HG02798 (cell line): ENCODE results near the gene ATP6V0D1.

Experiments used
- ATAC-seq: cut with Tn5 transposase; IDR thresholded peaks from one replicate; pipeline ENCODE4 v1.9.1; 2021; ENCODE audit warnings: mild to moderate bottlenecking; ENCODE audit not compliant: unreplicated experiment, poor library complexity

The ATP6V0D1 gene

DNA sequence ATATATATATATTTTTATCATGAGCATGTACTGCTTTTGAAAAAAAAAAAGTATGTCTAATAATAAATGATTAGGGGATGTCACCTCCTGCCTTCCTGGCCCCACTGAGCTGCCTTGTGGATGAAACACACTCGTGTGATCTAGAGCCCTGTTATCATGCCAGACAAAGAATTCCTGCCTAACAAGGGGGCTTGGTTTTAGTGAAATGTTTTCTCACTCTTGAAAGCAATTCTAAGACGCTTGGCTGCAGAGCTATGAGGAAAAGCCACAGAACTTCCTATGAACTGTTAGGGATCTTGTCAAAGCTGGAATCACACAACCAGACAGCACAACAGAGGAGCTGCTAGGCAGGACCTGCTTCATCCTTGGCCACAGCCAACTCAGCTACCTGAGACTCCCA lies 68.7 kb downstream of the ATP6V0D1 start:
- ATAC-seq = no peak

DNA sequence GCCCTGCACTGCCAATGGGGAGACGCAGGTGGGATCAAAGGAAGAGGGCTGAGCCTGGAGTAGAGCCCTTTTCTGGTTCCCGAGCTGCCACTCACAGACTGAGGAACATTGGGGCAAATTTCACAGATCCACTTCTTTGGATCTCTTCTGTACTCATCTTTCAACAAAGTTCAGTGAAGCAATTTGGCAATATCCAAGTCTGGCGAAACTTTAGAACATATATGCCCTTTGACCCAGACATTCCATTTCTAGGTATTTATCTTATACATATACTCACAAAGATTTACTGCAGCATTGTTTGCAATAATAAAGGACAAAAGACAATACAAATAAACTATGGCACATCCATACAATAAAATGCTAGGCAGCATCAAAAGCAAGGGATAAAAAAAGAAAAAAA lies 69.6 kb downstream of the ATP6V0D1 start:
- ATAC-seq = no peak

- no peak for ATAC-seq
Measured at GRCh38 chr16:67409631-67410030, 71.3 kb downstream of the ATP6V0D1 start.

DNA sequence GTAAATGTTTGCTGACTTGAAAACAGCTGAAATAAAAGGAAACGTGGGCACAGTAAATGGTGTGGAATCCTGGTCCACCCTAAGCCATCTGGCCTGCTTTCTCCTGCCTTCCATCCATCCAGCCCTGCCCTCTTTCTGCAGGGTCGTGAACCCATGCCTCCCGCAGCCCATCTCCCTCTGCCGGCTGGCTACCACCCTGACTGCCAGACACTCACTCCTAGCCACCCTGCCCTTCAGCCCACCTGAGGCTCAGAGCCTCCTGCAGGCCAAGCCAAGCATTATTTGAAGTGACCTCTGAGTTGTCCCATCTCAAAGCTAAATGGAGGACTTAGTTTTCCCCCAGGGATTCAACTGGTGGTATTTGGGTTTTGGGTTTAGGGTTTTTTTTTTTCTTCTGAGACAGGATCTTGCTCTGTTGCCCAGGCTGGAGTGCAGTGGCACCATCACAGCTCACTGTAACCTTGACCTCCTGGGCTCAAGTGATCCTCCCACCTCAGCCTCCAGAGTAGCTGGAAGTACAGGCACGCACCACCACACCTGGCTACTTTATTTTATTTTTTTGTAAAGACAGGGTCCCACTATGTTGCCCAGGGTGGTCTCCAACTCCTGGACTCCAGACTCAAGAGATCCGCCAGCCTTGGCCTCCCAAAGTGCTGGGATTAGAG lies 73.0 kb downstream of the ATP6V0D1 start:
- no peak for ATAC-seq

DNA sequence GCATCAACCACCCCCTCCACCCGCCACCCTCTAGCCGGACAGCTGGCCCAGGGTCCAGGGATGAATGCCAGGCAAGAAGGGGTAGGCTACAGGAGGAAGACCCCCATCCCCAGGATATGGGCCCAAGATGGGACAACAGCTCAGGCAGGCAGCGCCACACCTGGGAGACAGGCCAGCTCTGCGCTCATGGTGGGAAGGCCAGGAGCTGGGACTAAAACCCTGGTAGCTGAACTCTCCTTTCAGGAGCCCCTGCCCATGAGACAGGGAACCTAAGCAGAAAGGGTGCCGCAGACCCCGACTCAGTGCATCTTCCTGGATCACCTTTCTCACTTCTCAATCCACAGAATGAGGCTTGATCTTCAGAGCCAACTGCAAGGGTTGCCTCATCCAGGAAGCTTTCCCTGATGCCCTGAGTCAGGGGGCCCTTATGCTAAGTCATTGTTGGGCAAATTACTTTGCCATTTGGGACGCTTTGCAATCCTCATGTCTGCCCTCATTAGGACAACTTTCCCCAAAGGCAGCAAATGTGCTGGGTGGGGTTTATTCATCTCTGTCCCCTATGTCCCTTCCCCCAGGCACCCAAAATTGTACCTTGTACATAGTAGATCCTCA lies 73.7 kb downstream of the ATP6V0D1 start:
- no peak for ATAC-seq

DNA sequence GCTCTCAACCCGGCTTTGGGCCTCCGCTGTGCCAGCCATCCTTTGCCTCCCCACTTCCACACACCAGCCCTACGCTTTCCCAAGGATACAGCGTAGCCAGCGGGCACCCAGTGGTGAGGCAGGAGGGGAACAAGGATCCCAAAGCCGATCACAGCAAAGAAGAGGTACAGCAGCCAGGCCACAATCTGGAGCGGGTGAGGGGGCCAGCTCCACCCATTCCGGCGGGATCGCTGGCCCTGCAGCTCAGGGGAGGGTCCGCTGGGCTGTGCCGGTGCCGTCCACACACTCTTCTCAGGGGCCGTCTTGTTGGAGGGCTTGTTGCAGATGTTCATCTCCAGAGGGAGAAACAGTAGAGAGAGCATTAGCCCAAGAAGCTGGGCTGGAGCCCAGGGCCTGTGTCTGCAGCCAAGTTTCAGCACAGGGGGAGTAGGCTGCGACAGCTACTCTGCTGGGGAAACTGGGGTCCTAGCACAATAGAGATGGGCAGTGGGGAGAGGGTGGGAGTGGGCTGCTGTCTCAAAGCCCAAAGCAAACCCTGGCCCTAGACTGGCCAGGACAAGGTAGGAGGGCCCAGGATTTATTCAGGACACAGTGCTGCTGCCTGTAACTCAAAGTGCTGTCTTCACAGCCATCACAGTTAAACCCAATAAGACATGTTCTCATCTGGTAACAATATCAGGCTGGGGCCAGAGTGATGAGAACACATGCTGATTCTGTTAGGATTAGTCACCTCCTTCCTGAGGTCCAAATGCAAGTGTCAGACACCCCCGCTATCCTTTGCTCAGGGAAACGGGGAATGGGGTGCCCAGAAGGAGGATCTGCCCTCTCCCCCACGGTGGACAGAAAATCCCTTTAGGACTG lies 74.6 kb downstream of the ATP6V0D1 start:
- no peak for ATAC-seq

GRCh38 chr16:67405336-67405735 lies 75.6 kb downstream of the ATP6V0D1 start:
- no peak for ATAC-seq

- no peak for ATAC-seq
Measured at GRCh38 chr16:67404740-67405226, 76.2 kb downstream of the ATP6V0D1 start.

DNA sequence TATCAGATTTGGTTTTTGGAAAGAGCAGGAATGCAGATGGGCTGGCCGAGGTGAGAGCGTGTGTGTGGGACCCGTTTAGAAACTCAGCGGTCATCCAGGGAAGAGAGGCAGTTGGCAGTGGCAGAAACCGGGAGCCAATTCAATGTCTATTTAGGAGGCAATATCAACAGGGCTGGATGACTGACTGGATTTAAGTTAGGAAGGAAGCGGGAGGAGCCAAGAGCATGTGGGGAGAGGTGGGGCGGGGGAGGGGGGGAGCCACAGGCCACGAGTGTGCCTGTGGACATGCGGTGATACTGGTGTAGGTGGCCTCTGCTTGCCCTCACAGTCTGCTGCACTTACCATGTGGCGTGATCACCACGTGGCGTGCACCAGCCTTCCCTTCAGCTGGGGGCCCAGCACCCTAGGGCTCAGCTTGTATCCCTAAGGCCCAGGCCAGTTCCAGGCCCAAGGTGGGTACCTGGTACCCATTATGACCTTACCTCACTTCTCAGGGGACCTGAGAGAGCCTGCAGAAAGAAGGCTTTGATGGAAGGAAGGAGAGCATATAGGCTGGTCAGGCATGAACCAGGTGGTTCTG lies 76.9 kb downstream of the ATP6V0D1 start:
- ATAC-seq = no peak

DNA sequence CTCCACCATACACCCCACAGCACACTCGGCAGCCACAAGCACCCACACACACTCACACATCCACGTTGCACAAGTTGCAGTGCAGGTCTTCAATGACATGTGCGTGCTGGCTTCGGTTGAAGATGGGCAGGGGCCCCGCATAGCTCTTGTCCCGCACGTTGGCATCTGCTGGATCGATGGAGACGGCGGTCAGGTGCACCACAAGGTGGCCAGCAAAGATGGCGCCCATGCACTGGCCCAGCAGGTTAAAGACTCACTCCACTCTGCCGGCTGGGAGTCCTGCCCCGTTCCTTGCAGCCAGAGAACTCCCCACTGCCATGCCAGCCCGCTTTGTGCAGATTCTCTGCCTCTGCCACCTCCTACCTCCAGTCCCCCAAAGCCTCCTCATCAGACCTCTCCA lies 80.1 kb downstream of the ATP6V0D1 start:
- ATAC-seq = no peak

GRCh38 chr16:67399749-67400704 lies 80.9 kb downstream of the ATP6V0D1 start:
- no peak for ATAC-seq

DNA sequence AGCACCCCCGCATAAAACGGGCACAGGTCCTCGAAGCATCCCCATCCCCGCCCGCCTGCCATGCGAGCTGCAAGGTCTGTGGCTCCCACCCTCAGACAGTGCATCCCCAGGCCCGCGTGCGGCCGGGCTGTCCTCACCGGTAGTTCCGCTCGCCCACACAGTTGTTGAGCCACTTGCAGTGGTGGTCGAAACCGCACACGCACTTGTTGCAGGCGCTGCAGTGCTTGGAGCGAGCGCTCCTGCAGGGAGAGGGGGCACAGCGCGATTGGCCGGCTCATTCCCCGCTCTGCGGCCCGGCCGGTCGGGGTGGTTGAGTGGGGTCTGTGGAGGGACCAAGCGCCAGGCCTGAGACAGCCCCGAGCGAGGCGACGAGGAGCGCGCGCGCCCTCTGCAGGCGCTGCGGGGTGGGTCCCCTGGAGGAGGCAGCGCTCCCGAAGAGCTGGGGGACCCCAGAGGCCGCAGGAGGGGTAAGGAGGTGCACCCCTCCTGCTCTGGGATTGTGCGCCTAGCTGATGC lies 81.7 kb downstream of the ATP6V0D1 start:
- ATAC-seq = no peak

- ATAC-seq = no peak
Measured at GRCh38 chr16:67398546-67399217, 82.3 kb downstream of the ATP6V0D1 start.

GRCh38 chr16:67397812-67398545 lies 83.0 kb downstream of the ATP6V0D1 start:
- no peak for ATAC-seq

DNA sequence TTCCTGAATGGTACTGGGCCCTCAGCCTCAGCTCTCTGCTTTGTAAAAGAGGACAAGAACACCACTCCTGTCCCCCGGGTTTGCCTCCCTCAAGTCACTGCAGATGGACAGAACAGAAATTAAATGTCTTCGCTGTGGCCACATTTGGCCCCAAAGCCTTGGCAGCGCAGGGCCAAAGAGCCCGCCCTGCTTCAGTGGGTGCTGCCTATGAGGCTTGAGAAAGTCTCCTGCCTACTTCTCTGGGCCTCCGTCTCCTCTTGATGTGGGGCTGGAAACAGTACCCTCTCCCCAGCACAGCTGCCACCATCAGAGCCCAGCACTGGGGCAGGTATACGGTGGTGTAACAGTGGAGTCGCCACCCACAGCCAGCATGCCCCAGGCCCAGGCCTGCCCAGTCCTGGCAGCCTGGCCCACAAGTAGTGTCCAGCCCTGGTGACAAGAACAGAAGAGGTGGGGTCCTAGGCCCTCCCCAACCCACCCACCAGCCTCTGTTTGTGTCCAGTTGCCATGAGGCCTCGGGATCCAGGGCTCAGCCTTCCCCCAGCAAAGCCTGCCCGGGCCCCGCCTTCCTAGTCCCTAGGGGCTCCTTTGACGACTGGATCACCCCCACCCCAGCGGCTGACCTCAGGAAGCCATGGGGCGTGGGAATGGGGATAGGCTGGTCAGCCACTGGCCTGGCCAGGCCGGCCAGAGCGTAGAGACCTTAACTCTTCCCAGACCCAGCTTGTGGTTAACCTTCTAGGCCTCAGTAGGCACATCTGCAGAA lies 83.7 kb downstream of the ATP6V0D1 start:
- no peak for ATAC-seq

GRCh38 chr16:67396159-67397035 lies 84.6 kb downstream of the ATP6V0D1 start:
- ATAC-seq = no peak
